Upper lobe of right lung (tissue), 1 donor: ENCODE measurements around the gene GRM7. TPM values are rescaled to one million over a fixed set of nuclear protein-coding genes. Genes with fewer than 3 reads are reported as not detected.

Source experiments
- ATAC-seq: fragments of 200-7000 bp; cut with Tn5 transposase; one replicate; pipeline ENCODE4 v1.9.1; 2020; ENCODE audit warnings: mild to moderate bottlenecking, moderate library complexity
- DNase-seq: peaks from one replicate; pipeline ENCODE4 v3.0.0-alpha.2; 2020
- H3K27ac ChIP-seq: fragments of 200-600 bp; one replicate; pipeline ENCODE4 v1.8.0; 2022
- H3K27me3 ChIP-seq: fragments of 200-600 bp; one replicate; pipeline ENCODE4 v1.8.0; 2022; ENCODE audit warnings: mild to moderate bottlenecking
- H3K36me3 ChIP-seq: fragments of 200-600 bp; one replicate; pipeline ENCODE4 v1.8.0; 2022
- H3K4me1 ChIP-seq: fragments of 200-600 bp; one replicate; pipeline ENCODE4 v1.8.0; 2022
- H3K4me3 ChIP-seq: fragments of 200-600 bp; one replicate; pipeline ENCODE4 v1.8.0; 2022; ENCODE audit warnings: mild to moderate bottlenecking
- H3K9me3 ChIP-seq: fragments of 200-600 bp; one replicate; pipeline ENCODE4 v1.8.0; 2022
- CTCF ChIP-seq: fragments of 200-600 bp; IDR thresholded peaks from one replicate; pipeline ENCODE4 v1.8.0; 2022; ENCODE audit warnings: antibody characterized with exemption
- intact Hi-C: fragments of 100-400 bp; cut with DNase I; formaldehyde crosslinking; loops from one replicate; pipeline ENCODE4 v1.11.0; 2022
- total RNA-seq: library from RNA; stranded (reverse); fragmentation: NEBNext Ultra II Directional; extraction: Animal tissue kit (Norgen Biotek cat#: 25700); gene quantifications from one replicate; pipeline ENCODE4 v1.2.1, GENCODE V29; 2021
- donor health status: DM: no; HTN: yes; CAD: no; lungs with severe emphysema.

Gene GRM7
- total RNA-seq, 1 donor from 2014 or later = not detected

GRCh38 chr3:7565574-7565973 is 704.7 kb downstream of the GRM7 start:
- H3K27me3 ChIP-seq = no peaks in the 10 kb centered on the region
- no peak for TF ChIP-seq CTCF
- ATAC-seq (no peak), DNase-seq (no peak)
- H3K4me3 ChIP-seq = no peak overlapping the region
- H3K36me3 ChIP-seq = no peaks in the 10 kb centered on the region
- H3K9me3 ChIP-seq = no peaks in the 10 kb centered on the region
- H3K27ac ChIP-seq = no peak overlapping the region
- no peaks in the 10 kb centered on the region for H3K4me1 ChIP-seq
- intact Hi-C loops = no loop called here

GRCh38 chr3:7567160-7567559 is 706.2 kb downstream of the GRM7 start:
- intact Hi-C loops = no loop called here
- DNase-seq = no peak
- H3K27ac ChIP-seq = no peak overlapping the region
- H3K9me3 ChIP-seq = no peaks in the 10 kb centered on the region
- no peak for ATAC-seq
- no peaks in the 10 kb centered on the region for H3K36me3 ChIP-seq
- no peak for TF ChIP-seq CTCF
- H3K4me3 ChIP-seq = no peak overlapping the region
- no peaks in the 10 kb centered on the region for H3K27me3 ChIP-seq
- no peaks in the 10 kb centered on the region for H3K4me1 ChIP-seq

GRCh38 chr3:7568526-7569184 is 707.7 kb downstream of the GRM7 start:
- H3K4me1 ChIP-seq = no peaks in the 10 kb centered on the region
- intact Hi-C loops = no loop called here
- no peak overlapping the region for H3K4me3 ChIP-seq
- H3K36me3 ChIP-seq = no peaks in the 10 kb centered on the region
- ATAC-seq = no peak
- no peak for DNase-seq
- no peaks in the 10 kb centered on the region for H3K27me3 ChIP-seq
- TF ChIP-seq CTCF = no peak
- no peak overlapping the region for H3K27ac ChIP-seq
- H3K9me3 ChIP-seq = no peaks in the 10 kb centered on the region

- Histone ChIP-seq H3K9me3 (no peaks in the 10 kb centered on the region), H3K27me3 (no peaks in the 10 kb centered on the region), H3K4me1 (no peaks in the 10 kb centered on the region), H3K27ac (no peak overlapping the region), H3K4me3 (no peak overlapping the region), H3K36me3 (no peaks in the 10 kb centered on the region)
- no peak for DNase-seq
- TF ChIP-seq CTCF = no peak
- ATAC-seq = no peak
- intact Hi-C loops = no loop called here
Observed at GRCh38 chr3:7573330-7573729, 712.4 kb downstream of the GRM7 start.

GRCh38 chr3:7574435-7574834 is 713.5 kb downstream of the GRM7 start:
- TF ChIP-seq CTCF = no peak
- ATAC-seq (no peak), DNase-seq (no peak)
- H3K27me3 ChIP-seq = no peaks in the 10 kb centered on the region
- no peaks in the 10 kb centered on the region for H3K4me1 ChIP-seq
- H3K9me3 ChIP-seq = no peaks in the 10 kb centered on the region
- H3K36me3 ChIP-seq = no peaks in the 10 kb centered on the region
- H3K4me3 ChIP-seq = no peak overlapping the region
- H3K27ac ChIP-seq = no peak overlapping the region
- intact Hi-C loops = no loop called here

- H3K4me1 ChIP-seq = no peaks in the 10 kb centered on the region
- DNase-seq (no peak), ATAC-seq (no peak)
- intact Hi-C loops = no loop called here
- H3K27ac ChIP-seq = no peak overlapping the region
- no peak overlapping the region for H3K4me3 ChIP-seq
- H3K9me3 ChIP-seq = no peaks in the 10 kb centered on the region
- TF ChIP-seq CTCF = no peak
- no peaks in the 10 kb centered on the region for H3K27me3 ChIP-seq
- H3K36me3 ChIP-seq = no peaks in the 10 kb centered on the region
Observed at GRCh38 chr3:7576071-7576470, 715.2 kb downstream of the GRM7 start.
